GM18505 (cell line): ENCODE results near the gene PRTFDC1.
"Not testable (repeated sequence)": the region's sequence is repeated elsewhere in the genome, so short reads cannot be mapped to it uniquely, and the experiment has no call there.

Experiments
- ATAC-seq: cut with Tn5 transposase; IDR thresholded peaks from one replicate; pipeline ENCODE4 v1.9.1; 2021; ENCODE audit not compliant: unreplicated experiment
- POLR2A ChIP-seq: IDR thresholded peaks from 4 replicates; pipeline ENCODE4 v1.6.1; 2011; ENCODE audit warnings: borderline replicate concordance; ENCODE audit not compliant: insufficient read depth, insufficient read length; ENCODE audit errors: extremely low read depth

Gene PRTFDC1

DNA sequence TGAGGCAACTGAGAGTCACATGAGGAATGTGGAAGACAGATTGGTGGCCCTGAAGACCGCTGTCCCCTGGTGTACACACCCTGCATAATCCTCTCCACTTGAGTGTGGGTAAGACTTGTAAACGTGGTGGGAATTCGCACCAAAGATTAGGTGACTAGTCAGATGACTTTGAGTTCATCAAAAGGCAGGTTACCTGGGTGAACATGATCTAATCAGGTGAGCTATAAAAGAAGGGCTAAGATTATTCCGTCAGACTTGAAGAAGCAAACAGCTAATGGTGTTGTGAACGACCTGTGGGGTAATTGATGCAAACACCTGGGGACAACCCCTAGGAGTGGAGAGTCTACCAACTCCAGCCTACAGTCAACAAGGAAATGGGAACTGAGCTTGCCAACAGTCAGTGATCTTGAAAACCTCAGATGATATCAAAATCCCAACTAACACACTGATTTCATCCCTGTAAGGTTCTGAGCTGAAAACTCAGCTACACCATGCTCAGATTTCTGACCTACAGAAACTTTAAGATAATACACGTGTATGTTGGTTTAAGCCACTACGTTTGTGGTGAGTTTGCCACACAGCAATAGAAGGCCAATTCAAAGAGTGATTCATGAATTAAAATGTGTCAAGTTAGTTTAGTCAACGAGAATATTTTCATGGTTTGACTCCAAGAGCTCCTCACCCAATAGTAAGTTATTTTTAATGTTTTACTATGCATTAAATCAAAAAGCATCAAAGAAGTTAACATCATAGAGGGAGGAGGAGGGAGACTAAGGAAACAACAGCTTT, 16.7 kb downstream of the PRTFDC1 start:
- ATAC-seq = no peak
- TF ChIP-seq POLR2A = no peak

DNA sequence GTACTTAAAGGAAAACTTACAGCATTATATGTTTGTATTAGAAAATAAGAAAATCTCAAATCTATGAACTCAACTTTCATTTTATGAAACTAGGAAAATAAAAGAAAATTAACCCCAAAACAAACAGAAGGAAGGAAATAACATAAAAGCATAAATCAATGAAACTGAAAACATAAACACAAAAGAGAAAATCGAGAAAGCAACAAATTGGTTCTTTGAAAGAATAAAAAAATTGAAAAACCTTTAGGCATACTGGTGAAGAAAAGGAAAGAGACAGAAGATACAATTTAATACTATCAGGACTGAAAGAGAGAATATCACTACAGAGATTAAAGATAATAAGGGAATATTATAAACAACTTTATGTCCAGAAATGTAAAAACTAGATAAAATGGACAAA, 21.2 kb downstream of the PRTFDC1 start:
- ATAC-seq = no peak
- TF ChIP-seq POLR2A = no peak

DNA sequence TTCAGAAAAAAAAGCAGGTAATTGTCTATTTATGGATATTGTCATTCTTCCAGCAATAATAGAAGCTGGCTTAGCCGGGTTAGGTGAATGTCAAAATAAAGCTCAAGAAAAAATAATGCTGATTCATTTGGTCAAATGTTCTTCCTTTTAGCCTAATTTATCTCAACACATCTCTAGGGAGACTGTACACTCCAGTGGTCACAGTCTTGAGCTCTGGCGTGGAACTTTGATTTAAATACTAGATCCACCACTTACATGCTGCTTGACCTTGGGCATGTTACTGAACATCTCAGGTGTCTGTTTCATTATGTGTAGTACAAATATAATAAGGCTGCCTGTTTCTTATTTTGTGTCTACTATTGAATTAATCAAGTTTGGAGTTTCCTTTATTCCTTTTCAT, 22.0 kb downstream of the PRTFDC1 start:
- ATAC-seq = no peak
- TF ChIP-seq POLR2A = no peak

DNA sequence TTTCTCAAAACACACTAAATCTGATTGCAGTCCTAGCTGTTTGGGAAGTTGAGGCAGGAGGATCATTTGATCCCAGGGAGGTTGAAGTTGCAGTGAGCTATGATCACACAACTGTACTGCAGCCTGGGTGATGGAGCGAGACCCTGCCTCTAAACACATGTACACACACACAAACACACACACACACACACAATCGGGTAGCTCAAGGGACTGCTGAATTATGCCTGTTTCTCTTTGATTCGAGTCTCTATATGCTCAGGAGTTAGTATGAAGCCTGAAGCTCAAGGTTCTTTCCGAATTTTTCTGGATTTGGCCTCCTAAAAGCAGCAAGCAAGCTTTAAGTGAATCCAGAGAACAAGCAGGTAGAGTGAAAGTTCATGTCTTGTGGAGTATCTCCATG, 22.5 kb downstream of the PRTFDC1 start:
- no peak for ATAC-seq
- no peak for TF ChIP-seq POLR2A

DNA sequence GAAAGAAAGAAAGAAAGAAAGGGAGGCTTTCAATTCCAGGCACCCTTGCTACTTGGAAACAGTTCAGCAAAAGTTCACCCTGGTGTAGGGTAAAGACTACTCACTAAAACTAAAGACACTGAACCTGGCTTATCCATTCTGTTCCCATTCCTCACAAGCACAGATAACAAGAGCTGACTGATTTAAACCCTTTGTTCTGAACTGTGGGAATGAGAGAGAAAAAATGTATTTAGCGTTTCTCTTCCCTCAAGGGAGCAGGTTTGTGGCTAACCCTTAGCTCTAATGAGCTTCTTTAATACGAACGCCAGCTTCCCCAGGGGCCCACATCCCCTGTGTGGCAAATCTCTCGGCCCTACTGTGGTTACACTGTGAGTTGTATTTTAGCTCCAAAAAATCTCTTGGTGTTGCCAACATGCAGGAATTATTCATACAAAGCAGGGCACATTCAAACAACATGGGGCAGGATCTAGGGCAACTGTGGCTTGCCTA, 23.3 kb downstream of the PRTFDC1 start:
- TF ChIP-seq POLR2A = no peak
- ATAC-seq = no peak

DNA sequence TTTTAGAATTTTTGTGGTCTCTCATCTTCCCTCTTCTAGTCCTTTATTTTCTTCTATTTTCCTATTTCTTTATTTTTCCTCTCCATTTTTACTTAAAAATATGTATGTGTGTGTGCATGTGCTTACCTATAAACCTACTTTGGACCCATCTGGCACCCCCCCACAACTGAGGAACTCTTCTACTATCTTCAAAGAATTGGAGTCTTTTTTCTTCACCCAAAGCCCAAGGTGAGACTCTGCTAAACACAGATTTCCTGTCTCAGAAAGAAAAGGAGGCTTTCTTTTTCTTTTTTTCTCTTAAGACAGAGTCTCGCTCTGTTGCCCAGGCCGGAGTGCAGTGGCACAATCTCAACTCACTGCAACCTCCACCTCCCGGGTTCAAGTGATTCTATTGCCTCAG, 24.2 kb downstream of the PRTFDC1 start:
- no peak for TF ChIP-seq POLR2A
- ATAC-seq = no peak

DNA sequence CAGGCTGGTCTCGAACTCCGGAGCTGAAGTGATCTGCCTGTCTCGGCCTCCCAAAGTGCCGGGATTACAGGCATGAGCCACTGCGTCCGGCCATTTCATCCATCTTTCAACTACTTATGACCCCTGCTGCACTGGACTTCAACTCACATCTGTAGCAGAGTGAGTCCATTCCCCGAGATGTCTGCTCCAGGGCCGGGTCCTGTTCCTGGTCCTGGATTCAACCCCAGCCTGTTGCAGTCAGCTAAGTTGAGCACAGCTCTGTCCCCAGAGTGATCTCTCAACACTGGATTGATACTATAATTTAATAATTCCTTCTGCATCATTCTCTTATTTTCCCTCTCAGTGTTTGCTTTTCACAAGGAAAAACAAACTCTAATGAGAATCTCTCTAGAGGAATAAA, 25.8 kb downstream of the PRTFDC1 start:
- ATAC-seq = no peak
- no peak for TF ChIP-seq POLR2A

DNA sequence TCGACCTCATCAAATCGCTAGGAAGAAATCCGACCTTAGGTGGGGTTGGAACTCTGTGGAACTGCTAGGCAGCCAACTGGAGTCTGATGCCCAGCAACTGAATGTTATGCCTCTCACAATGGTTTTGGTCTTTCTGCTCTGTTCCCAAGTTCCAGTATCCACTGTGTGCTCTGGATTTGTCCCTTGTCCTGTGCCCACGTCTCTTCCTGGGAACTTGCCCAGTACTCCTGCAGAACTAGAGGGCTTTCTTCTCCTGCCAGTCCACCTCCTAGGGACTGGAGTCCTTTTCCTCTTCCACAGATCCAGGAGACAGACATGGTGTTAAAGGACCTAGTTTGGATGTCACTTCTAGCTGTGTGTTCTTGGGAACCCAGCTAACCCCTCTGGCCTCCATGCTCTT, 26.6 kb downstream of the PRTFDC1 start:
- TF ChIP-seq POLR2A = no peak
- ATAC-seq = no peak

DNA sequence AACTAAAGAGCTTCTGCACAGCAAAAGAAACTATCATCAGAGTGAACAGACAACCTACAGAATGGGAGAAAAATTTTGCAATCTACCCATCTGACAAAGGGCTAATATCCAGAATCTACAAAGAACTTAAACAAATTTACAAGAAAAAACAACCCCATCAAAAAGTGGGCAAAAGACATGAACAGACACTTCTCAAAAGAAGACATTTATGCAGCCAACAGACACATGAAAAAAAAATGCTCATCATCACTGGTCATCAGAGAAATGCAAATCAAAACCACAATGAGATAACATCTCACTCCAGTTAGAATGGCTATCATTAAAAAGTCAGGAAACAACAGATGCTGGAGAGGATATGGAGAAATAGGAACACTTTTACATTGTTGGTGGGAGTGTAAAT, 27.9 kb downstream of the PRTFDC1 start:
- ATAC-seq = not testable (repeated sequence)

DNA sequence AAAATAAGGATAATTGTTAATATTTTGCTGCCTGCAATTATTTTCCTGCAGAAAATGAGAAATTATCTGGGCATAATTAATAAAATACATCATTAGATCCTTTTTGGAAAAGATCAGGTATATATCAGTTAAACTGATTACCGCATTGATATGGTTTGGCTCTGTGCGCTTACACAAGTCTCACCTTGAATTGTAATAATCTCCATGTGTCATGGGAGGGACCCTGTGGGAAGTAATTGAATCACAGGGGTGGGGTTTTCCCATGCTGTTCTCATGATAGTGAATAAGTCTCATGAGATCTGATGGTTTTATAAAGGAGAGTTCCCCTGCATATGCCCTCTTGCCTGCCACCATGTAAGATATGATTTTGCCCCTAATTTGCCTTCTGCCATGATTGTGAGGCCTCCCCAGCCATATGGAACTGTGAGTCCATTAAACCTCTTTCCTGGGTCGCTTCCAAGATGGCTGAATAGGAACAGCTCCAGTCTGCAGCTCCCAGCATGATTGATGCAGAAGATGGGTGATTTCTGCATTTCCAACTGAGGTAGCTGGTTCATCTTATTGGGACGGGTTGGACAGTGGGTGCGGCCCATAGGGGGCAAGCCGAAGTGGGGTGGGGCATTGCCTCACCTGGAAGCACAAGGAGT, 30.1 kb downstream of the PRTFDC1 start:
- ATAC-seq = not testable (repeated sequence)

DNA sequence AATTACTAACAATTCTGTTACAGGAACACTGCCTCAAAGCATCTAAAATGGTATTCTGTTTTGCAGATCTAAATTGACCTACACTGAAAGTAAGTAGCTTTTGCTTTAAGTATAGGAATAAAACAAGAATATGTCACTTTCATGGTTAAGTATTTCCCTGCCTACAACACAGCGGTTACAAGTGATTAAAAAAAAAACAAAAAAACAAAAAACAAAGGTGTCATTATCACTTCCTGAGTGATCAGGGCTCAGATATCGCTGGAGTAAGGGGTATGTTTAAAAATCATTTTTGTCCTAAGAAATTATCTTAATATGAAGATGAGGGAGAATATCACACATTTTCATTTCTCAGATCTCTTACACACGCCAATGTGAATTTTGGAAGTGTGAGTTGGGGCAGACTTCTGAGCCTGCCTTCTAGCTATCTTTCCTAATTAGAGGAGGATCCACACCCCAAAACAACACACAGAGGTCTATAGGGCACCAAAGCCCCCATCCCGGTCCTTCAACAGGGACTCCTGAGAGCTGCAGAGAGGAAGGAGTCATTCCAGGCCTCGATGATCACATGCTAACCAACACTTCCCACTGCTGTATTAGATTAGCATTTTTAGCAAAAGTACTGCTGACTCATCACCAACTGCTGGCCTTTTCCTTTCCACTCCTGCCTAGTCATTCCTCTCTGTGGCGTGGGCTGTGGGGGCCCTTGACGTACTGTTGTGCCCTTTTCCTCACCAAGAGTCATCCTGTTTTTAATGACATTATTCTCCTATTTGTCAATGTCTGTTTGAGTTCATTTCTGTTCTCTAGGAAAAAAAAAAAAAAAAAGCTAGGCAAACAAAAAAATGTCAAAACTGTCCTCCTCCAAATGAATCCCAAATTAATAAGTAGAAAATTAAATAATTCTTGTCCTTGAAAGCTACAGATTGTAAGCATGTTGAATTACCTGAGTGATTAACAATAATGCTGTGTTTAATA, 31.2 kb downstream of the PRTFDC1 start:
- no peak for TF ChIP-seq POLR2A
- ATAC-seq = peak; percentile 77

DNA sequence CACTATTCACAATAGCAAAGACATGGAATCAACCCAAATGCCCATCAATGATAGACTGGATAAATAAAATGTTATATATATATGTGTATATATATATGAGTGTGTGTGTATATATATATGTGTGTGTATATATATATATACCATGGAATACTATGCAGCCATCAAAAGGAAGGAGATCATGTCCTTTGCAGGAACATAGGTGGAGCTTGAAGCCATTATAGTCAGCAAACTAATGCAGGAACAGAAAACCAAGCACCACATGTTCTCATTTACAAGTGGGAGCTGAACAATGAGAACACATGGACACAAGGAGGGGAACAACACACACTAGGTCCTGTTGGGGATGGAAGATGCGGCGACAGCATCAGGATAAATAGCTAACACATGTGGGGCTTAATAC, 32.2 kb downstream of the PRTFDC1 start:
- not testable (repeated sequence) for ATAC-seq

DNA sequence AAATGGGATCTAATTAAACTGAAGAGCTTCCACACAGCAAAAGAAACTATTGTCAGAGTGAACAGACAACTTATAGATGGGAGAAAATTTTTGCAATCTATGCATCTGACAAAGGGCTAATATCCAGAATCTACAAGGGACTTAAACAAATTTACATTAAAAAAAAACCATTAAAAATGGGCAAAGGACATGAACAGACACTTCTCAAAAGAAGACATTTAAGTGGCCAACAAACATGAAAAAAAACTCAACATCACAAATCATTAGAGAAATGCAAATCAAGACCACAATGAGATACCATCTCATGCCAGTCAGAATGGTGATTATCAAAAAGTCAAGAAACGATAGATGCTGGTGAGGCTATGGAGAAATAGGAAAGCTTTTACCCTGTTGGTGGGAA, 32.8 kb downstream of the PRTFDC1 start:
- not testable (repeated sequence) for ATAC-seq

DNA sequence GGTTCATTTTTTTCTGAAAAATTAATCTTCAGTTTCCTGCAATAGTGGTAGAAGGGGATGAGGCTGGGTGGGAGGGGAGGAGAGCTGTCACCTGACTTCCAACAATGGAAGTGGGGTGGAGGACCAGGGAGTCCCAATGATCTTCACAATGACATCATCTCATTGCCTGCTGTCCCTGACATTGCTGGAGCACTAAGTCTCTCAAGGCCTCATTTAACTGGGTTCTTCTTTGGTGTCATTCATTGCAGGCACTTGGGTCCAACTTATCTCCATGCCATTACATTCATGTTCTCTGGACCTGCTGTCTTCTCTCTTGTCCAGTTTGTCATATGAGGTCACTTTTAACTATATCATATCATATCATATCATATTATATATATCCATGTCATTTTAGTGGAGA, 34.4 kb downstream of the PRTFDC1 start:
- TF ChIP-seq POLR2A = no peak
- no peak for ATAC-seq
